ENCODE results near the gene TOR1B.
"Not testable (repeated sequence)": the region's sequence is repeated elsewhere in the genome, so short reads cannot be mapped to it uniquely, and the experiment has no call there.

TOR1B gene, protein sequence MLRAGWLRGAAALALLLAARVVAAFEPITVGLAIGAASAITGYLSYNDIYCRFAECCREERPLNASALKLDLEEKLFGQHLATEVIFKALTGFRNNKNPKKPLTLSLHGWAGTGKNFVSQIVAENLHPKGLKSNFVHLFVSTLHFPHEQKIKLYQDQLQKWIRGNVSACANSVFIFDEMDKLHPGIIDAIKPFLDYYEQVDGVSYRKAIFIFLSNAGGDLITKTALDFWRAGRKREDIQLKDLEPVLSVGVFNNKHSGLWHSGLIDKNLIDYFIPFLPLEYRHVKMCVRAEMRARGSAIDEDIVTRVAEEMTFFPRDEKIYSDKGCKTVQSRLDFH

DNA sequence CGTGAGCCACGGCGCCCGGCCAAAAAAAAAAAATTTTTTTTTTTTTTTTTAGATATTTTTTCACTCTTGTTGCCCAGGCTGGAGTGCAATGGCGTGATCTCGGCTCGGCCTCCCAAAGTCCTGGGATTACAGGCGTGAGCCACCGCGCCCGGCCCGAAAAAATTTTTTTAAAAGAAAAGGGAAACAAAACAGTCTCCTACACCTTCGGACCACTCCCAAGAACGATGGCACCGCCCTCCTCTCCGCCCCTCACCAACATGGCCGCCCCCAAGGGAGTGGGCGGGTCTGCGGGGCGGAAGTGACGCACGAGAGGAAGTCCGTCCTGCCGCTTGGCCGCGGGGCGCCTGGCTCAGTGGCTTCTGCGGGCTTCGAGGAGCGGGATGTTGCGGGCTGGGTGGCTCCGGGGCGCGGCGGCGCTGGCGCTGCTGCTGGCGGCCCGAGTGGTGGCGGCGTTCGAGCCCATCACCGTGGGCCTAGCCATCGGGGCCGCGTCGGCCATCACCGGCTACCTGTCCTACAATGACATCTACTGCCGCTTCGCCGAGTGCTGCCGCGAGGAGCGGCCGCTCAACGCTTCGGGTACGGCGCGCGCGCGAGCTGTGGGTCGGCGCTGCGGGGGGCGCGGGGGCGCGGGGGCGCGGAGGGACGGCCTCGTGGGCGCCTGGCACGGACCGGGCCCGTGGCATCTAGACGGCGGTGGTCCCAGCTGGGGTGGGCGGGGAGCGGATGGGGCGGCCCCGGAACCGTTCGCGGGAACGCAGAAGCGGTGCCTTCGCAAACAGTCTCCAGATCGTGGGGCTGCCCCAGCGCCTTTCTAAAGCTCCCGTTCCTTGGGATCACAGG, at the start of gene TOR1B:
TSS of gene TOR1B (plus strand) at position 352 of the 843 bp plus-strand sequence. CDS start at position 381, 29 bp downstream.
- DNase-seq = peak; percentile 89 to 99 (median 94)
- intact Hi-C loops (cut with DNase I) = loop anchor here (1.0 kb wide), 1 partner anchor 21 kb away; the partner anchor contains the start of gene TOR1A

DNA sequence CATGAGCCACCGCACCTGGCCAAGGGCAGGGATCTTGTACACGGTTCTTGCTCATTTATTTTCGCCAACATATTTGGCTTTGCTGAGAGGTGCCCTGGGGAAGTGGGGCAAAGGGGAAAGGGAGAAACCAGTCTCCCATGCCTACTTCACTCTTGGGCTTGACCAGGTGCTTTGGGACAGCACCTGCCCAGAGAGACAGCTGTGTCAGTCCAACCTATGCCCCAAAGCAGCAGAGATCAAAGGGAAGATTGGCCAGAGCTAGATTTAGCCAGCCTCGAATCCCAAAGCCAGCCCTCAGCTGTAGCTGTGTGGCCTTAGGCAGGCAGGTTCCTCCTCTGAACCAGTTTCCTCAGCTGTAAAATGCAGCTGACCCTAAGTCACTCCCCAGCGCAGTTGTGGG, 47.8 kb upstream of the TOR1B start:
- no peak for DNase-seq
- intact Hi-C loops (cut with DNase I) = no loop called here

DNA sequence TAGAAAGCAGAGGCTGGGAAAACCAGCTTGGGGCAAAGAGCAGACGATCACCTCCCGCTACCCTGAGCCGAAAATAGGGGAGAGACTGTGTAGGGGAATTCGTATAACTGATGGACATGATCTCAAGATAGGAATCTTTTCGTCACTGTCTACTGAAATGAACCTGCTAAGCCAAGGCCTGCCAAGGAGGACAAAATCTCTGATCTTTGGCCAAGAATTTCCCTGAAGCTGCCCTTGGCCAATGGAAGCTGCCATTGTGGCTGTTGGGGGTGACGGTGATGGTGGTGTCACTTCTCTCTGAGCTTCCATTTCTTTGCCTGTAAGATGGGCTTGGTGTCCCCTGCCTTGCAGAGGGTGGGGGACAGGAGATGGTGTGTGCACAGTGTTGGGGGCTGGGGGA, 46.8 kb upstream of the TOR1B start:
- intact Hi-C loops (cut with DNase I) = no loop called here
- no peak for DNase-seq

DNA sequence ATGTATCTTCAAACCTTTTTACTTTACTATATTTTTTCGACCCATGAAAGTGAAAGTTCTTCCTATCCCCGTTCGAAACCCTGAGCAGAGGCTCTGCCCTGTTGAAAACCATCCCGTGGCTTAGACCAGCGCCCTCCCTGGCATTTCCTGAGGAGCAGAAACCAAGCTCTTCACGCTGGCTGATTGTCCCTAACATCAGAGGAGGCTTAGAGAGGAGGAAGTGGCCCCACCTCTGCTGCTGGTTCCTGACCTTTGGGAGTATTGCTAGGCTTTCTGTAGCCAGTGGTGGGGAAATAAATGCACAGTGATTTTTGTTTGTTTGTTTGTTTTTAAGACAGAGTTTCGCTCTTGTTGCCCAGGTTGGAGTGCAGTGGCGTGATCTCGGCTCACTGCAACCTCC, 45.9 kb upstream of the TOR1B start:
- intact Hi-C loops (cut with DNase I) = no loop called here
- DNase-seq = no peak

DNA sequence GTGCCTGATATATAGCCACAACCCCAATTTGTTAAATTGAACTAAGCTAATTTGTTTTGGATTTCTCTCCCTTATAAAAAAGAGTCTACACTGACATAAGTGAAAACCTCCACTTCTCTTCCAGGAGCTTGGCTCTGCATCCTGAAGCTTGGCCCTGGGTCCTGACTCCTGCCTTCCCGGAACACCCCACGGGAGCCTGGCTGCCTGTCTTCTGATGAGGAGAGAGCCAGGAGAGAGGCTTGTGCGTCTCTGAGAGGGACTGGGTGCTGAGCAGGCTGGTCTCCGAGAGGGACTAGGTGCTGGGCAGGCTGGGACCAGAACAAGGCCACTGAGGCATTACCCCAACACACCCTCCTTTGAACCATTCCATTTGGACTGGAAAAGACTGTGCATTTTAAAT, 43.7 kb upstream of the TOR1B start:
- intact Hi-C loops (cut with DNase I) = no loop called here
- DNase-seq = no peak

DNA sequence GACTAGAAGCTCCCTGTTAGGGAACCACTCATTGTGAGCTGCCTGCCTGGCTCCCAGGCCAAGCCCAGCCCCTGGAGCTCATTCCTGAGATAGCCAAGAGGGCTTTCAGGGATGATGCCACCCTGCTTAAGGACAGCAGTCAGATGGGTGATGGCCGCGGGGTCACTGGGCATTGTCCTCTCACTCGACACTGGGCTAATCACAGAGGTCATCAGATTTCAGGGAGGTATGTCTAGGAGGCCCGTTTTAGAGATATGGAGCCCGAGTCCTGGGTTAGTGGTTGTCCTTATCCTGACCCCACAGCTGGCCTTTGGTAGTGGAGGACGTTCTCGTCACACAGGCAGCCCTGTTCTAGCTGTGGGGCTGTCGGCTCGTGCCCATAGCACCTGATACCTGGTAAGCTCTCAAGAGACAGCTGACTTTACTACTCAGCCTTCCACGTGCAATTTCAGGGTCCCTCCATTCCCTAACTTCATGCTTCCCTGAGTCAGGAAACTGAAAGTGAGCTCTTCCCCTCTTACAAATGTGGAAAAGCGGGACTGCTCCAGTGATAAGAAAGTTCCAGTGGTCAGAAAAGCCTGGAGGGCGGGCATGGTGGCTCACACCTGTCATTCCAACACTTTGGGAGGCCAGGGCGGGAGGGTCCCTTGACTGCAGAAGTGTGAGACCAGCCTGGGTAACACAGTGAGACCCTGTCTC, 43.0 kb upstream of the TOR1B start:
- intact Hi-C loops (cut with DNase I) = no loop called here
- DNase-seq = no peak

DNA sequence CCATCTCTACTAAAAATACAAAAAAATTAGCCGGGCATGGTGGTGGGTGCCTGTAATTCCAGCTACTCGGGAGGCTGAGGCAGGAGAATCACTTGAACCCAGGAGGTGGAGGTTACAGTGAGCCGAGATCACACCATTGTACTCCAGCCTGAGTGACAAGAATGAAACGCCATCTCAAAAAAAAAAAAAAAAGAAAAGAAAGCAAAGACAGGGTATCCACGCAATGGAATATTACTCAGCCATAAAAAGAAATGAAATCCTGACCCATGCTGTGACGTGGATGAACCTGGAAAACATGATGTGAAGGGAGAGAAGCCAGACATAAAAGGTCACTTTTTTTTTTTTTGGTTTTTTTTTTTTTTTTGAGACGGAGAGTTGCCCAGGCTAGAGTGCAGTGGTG, 42.2 kb upstream of the TOR1B start:
- intact Hi-C loops (cut with DNase I); DNase-seq: not testable (repeated sequence)

DNA sequence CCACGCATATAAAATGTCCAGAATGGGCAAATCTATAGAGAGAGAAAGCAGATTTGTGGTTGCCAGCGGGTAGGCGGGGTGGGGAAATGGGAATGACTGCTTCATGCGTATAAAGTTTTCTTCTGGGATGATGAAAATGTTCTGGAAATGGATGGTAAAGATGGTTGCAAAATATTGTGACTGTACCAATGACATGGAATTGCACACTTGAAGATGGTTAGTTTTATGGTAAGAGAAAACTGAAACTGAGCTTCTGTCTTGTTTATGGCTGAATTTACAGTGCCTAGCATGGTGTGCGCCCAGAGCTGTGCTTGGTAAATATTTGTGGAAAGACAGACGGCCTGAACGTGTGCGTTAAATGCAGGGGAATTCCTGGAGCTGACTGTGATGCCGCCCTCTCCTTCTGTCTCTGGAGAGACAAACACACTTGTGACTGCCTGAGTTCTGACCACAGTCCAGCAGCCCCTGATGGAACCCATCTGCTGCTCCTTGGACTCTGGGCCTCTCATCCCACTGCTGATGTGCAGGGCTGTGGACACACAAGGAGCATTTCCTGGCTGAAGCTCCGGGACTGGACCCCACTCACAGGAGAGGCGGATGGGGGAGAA, 41.6 kb upstream of the TOR1B start:
- intact Hi-C loops (cut with DNase I) = no loop called here
- no peak for DNase-seq

DNA sequence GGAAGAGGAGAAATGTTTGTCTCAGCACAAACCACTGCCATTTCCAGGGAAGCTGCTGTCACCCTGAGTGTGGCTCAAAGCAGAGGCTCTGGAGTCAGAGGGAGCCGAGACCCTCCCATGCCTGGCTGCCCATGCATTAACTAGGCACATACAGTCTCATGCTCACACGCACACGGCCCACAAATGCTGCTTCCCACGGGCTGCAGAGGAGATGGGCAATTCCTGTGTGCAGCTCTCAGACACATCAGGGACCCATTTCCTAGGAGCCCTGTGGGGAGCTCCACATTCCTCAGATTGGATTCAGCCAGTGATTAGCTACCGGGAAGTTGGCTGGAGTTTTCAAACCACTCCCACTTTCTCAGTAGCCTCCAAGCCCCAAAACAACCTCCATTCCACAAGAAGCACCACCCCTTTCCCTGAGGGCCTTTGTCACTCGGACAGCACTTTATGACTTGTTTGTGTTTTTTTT, 41.0 kb upstream of the TOR1B start:
- no peak for DNase-seq
- intact Hi-C loops (cut with DNase I) = no loop called here

DNA sequence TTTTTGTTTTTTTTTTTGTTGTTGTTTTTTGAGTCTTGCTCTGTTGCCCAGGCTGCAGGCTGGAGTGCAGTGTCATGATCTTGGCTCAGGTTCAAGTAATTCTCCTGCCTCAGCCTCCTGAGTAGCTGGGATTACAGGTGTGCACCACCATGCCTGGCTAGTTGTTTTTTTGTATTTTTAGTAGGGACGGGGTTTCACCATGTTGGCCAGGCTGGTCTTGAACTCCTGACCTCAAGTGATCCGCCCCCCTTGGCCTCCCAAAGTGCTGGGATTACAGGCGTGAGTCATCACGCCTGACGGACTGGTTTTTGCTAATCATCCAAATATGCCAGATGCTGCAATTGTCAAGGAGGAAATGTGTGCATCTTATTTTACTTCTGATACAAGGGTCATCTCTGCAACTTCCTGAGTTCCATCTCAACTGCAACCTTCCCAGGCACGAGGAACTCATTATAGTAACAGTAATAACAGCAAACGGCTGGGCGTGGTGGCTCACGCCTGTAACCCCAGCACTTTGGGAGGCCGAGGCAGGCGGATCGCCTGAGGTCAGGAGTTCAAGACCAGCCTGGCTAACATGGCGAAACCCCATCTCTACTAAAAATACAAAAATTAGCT, 40.5 kb upstream of the TOR1B start:
- DNase-seq; intact Hi-C loops (cut with DNase I): not testable (repeated sequence)

DNA sequence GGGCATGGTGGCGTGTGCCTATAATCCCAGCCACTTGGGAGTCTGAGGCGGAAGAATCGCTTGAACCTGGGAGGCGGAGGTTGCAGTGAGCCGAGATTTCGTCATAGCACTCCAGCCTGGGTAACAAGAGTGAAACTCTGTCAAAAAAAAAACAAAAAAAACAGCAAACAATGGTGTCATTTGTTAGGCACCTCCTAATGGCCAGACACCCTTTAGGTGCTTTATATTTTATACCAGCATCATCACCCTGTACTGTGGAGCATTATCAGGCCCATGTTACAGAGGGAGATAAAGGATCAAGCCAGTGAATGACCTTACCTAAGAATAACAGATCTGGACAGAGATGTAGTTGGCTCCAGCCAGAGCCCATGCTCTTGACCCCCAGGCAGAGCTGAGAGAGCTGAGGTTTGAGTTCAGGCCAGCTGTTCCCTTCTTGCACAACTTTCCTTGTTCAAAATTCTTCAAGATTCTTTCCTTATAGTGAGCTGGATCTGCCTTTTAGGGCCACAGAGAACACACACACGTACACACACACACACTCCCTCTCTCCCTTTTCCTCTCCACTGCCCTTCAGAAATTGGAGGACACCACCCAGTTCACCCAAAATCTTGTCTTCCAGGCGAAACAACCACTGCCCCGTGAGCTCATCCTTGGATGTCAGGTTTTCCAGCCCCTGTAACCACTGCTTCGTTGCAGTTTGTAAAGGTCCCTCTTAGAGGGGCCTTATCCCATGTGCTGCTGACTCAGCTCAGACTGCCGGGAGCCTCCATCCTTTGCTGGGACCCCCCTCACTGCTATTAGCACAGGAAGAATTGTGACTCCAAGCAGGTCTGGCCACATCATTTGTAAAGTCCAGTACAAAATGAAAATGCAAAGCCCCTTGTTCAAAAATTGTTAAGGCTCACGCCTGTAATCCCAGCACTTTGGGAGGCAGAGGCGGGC, 39.7 kb upstream of the TOR1B start:
- DNase-seq = no peak
- intact Hi-C loops (cut with DNase I) = no loop called here

DNA sequence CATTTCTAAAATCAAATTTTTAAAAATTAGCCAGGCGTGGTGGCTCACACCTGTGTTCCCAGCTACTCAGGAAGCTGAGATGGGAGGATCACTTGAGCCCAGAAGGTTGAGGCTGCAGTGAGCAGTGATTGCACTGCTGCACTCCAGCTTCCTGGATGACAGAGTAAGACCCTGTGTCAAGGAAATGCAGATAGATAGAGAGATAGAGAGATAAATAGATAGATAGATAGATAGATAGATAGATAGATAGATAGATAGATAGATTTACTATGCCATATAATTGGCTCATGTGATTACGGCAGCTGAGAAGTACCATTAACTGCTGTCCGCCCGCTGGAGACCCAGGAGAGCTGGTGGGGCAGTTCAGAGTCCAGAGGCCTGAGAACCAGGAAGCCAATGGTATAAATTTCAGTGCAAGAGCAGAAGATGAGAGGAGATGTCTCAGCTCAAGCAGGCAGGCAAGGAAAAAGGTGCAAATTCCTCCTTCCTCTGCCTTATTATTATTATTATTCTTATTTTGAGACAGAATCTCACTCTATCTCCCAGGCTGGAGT, 37.1 kb upstream of the TOR1B start:
- no peak for DNase-seq
- intact Hi-C loops (cut with DNase I) = no loop called here

DNA sequence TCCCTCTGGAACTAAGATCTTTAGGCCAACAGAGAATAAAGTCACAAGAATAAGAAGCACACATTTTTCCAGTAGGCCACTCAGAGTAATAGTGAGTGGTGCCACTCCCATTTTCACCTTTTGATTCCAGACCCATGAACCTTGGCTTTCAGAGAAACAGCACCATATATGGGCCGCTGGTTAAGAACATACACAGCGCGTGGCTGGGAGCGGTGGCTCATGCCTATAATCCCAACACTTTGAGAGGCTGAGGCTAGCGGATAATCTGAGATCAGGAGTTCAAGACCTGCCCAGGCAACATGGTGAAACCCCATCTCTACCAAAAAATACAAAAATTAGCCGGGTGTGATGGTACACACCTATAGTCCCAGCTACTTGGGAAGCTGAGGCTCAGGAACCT, 34.5 kb upstream of the TOR1B start:
- DNase-seq = no peak
- intact Hi-C loops (cut with DNase I) = no loop called here

DNA sequence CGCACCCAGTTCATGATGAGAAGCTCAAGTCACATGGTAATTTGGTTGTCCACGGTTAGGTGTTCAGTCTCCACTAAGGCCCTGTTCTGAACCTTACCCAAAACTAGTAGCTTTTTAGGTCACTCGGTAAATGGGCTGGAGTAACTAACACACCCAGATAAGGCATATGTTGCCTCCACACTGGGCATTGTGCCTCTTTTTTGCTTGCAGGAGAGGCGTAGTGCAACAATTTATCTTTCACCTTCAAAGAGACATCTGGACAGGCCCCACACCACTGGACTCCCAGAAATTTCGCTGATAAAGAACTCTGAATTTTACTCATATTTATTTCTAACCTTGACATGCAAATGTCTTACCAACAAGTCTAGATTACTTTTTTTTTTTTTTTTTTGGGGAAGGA, 33.3 kb upstream of the TOR1B start:
- intact Hi-C loops (cut with DNase I) = no loop called here
- DNase-seq = no peak

DNA sequence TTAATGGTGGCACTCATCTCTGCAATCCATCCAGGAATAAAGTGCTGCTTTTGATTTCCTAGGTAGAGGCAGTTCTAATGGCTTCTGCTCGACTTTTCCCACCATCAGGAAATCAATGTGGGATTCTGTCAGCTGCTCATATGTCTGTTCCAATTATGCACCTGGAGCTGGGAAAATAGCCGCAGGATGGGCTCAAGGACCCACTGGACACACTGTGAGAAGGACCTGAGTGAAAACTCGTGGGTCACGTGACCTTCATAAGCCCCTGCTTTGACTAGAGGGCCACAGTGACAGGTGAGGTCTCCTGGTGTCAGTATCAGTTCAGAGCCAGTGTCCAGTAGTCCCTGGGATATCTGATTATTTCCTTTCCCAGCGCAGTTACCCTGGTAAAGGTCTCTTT, 32.2 kb upstream of the TOR1B start:
- intact Hi-C loops (cut with DNase I) = no loop called here
- DNase-seq = no peak

DNA sequence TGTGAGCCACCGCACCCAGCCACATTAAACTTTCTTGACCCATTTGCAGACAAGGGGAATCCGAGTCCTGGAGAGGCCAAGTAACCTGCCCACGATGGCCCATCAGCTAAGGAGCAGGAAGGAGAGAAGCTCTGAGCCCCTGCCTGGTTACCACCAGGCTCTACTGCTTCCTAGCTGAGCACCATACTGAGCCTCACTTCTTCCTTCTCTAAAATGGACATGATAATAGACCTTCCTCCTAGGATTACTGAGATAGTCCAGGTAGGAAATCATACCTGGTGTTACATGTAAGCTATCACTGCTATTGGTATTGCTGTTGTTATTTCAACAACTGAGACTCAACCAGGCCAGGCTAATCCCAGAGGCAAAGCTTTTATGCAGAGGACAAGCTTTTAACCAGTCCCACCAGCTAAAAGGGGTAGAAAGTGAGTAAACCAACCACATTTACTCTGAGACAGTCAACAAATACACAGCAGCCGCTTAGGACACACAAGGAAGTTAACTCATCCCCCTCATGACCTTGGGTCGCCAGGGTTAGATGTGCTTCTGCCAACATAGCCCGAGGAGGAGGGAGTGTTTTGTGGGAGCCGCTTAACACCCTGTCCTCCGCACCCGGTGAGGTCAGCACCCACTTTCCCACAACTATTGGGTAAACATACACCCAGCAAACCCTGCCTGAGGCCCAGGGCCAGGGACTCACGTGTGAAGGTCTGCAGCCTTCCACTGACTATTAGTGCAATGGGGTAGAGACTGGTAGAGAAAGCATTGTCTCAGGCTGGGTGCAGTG, 29.5 kb upstream of the TOR1B start:
- no peak for DNase-seq
- intact Hi-C loops (cut with DNase I) = no loop called here

DNA sequence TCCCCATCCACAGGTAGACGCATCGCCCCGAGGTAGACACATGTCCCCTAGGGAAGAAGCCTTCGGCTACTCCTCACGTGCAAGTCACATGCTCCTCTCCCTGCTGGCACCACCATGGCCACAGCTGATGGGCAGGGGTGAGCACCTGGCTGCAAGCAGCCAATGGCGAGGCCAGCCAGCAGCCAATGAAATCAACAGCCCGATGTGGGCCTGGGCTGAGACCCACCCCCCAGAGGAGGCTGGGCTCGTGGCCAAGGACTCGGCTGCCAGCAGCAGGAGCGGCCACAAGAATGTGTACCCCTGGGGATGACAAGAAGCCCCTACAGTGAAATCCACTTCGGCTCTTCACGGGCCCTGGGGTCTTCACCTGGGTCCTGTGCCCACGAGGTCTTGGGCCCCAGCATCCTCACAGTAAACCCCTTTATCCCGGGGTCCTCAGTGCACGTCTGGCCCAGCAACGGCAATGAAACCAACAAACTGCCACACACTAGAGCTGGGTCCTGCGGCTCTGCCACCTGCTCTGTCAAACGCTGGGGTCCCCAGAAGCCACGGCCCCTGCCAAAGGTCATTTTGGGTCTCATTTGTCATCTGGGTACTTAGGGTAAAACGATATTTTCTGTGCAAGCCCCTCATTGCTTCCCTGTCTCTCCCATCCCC, 28.1 kb upstream of the TOR1B start:
- intact Hi-C loops (cut with DNase I) = no loop called here
- DNase-seq = no peak

DNA sequence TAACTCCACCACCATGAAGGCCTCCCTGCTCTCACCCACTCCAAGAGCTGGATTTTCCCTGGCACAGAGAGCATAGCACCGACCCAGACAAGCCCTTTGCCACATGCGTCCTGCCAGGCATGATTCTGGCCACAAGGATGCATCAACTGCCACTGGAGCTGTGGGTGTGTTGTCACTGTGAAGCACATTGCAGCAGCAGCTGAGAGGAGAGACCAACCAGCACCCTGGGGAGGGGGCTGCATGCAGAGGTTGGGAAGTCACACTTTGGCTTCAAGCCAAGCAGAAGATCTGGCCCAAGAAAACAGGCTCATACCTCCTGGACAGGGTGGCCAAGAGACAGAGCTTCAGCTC, 27.6 kb upstream of the TOR1B start:
- no peak for DNase-seq
- intact Hi-C loops (cut with DNase I) = no loop called here
